ENCODE data around the gene CA11.

- TF ChIP-seq, protein P1, sequence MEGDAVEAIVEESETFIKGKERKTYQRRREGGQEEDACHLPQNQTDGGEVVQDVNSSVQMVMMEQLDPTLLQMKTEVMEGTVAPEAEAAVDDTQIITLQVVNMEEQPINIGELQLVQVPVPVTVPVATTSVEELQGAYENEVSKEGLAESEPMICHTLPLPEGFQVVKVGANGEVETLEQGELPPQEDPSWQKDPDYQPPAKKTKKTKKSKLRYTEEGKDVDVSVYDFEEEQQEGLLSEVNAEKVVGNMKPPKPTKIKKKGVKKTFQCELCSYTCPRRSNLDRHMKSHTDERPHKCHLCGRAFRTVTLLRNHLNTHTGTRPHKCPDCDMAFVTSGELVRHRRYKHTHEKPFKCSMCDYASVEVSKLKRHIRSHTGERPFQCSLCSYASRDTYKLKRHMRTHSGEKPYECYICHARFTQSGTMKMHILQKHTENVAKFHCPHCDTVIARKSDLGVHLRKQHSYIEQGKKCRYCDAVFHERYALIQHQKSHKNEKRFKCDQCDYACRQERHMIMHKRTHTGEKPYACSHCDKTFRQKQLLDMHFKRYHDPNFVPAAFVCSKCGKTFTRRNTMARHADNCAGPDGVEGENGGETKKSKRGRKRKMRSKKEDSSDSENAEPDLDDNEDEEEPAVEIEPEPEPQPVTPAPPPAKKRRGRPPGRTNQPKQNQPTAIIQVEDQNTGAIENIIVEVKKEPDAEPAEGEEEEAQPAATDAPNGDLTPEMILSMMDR (IDR thresholded peaks at IDR 0.05): no peak
- TF ChIP-seq POLR2AphosphoS5 (IDR thresholded peaks at IDR 0.05) (no peak), POLR2A (IDR thresholded peaks at IDR 0.05) (no peak)
These were observed 12.0 kb downstream of the CA11 start for GRCh38 chr19:48634036-48634342.

Data from prostate gland (tissue), 2 donors.